NCI-H524 treated with DMSO at 0.1 percent for 48 hours (cell line): ENCODE data around the gene SPOP.
"Not testable (repeated sequence)": the region's sequence is repeated elsewhere in the genome, so short reads cannot be mapped to it uniquely, and the experiment has no call there.

Source experiments
- DNase-seq: peaks from one replicate; lab custom pipeline; 2025; lab: John Stamatoyannopoulos, UW

Gene SPOP

GRCh38 chr17:49550764-49551163 is 127.1 kb downstream of the SPOP start:
- not testable (repeated sequence) for DNase-seq

DNA sequence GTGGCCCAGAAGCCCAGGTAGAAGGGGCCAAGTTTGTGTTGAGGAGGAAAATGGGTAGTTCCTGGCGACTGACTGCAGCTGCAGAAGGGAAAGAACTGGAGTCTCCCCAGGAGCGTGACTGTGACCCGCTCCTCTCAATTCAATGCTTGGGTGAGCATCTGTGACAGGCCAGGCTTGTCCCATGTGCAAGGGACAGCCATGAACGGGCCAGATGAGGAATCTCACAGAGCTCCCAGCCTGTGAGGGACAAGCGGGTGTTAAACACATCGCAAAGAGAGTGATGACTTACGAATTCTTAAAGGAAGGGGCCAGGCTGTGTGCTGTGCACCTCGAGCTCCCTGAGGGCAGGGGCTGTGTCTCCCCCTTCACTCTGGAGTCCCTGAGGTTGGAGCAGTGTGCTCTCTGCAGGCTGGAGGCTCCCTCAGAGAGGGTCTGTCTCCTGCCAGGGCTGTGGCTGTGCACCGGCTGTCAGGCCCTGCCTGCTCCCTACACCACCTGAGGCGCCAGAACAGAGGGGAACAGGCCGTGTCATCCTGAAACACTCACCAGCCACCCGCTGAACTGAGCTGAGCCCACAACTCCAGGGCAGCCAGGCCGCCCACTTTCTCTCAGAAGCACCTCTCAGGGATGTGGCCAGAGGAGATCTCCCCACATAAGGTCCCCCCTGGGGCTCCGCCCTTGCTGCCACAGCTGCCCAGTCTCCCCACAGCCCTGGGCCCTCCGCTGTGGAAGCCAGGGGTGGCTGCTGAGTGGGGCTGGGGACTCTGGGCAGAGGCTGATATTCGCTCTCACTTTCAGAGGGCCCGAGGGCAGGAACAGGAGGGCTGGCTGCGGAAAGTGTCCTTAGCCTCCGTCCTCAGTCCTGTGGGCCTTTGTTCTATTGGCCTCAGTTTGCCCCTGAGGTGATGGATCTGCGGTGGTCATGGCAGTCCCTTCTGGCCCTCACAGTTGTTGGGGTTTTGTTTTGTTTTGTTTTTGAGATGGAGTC is 127.9 kb downstream of the SPOP start:
- DNase-seq, result no peak

- DNase-seq, result no peak
These were observed 128.6 kb downstream of the SPOP start for GRCh38 chr17:49549311-49549605.
